ENCODE measurements around the gene RFLNA. TPM values are rescaled to one million over a fixed set of nuclear protein-coding genes. Genes with fewer than 3 reads are reported as not detected.

The RFLNA gene
- total RNA-seq, 1 donor from 2014 or later, result 0.20 TPM

DNA sequence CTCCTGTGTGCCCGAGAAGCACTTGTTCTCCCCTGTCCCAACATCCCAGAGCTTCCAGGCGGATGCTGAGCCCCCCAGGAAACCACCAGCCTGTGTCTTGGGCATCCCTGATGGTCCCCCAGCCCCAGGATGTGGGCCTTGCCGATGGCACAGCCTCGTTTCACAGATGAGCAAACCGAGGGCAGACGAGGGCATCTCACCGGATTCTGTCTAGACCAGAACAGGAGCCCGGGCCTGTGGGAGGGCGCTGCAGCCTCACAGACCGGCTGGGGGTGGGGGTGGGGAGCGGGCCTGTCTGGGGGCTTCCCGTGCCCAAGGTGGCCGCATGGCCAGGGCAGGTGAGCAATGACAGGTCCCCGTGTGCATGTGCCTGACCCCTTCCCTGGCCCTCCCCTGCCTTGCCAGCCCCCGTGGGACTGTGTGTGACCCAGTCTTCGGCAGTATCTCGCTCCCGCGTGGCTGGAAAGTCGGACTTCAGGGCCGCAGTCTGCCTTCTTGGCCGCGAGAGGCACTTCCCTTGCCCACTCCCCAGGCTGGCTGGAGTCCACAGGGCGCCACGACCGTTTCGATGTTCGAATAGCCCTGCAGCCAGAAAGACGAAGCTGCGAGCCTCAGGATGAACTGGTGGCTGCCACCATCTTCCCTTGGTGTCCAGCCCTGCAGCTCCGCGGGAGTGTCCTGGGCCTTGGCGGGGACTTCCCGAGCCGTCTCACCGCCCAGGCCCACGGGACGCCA, 8.9 kb downstream of the RFLNA start:
- no peak for DNase-seq (ENCODE audit: low read depth in 2 of 2)

DNA sequence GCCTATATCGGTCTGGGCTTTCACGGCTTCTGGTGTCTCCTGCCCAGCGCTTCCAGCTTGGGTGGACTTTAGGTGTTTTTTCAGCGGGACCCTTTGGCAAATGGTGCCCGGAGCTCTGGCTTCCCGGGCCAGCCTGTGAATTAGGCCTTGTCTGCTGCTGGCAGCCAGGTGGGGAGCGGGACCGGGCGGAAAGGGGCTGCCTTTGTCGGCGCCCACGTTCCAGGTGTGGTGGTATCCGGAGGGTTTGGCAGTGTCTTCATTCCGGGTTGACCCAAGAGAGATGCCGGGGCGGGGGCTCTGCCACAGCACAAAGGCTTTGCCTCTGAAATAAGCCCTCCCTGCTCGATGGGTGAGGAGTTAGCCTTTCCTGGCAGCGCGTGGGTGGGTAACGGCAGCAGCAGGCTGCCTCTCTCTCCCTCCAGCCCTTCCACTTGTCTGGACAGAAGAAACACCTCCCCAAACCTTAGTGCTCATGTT, 9.5 kb downstream of the RFLNA start:
- no peak for DNase-seq (ENCODE audit: low read depth in 2 of 2)

DNA sequence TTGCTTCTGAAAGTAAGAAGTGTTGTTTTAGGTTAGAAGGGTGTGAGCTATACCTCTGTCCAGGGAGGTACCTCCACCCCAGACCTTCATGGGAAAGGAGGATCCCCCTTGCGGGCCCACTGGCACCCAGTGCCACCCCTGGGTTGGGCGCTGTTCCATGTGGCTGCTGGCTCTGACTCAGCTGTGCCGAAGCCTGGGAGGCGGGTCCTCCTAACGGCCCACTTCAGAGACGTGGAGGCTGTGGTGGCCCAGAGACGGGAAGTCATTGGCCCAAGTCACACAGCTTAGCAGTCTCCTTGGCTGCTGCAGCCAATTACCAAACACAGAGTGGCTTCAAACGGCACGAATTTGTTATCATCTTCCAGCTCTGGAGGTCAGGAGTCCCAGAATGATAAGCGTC, 10.2 kb downstream of the RFLNA start:
- DNase-seq (ENCODE audit: low read depth in 2 of 2), result no peak

DNA sequence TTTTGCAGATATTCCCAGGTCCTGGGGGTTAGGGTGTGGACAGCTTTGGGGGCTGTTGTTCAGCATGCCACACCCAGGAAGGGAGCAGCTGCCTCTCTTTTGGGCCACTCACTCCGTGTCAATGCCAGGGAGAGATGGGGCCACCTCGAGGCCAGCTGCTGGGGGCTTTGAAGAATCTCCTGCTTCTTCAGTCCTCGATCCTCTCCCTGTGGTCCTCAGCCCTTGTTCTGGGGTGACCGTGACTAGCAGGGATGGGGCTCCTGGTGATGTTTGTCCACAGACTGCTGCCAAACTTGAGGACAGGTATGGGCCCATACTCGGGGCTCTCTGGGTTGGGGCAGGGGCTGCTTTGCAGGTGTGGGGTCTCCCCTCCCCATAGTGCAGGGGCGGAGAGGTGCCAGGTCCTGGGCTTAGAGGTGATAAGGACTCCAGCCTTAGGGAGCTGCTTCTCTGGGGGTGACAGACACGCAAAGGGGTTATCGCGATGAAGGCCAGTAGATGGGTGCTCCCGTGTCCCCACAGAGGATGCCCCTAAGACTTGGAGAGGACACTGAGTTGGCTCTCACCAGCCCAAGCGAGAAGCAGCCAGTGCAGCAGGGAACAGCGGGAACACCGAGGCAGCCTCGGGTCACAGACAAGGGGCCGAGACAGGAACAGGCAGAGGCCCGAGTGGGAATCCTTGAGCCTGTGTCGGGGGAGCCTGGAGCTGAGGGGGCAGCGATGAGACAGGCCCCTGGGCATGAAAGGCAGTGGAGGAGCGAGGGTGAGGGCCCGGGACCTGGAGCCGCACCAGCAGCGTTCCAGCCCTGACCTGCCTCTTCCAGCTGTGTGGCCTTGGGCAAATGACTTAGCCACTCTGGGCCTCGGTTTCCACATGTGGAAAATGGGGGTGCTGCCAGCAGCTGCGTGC, 11.1 kb downstream of the RFLNA start:
- DNase-seq (ENCODE audit: low read depth in 2 of 2), result no peak

DNA sequence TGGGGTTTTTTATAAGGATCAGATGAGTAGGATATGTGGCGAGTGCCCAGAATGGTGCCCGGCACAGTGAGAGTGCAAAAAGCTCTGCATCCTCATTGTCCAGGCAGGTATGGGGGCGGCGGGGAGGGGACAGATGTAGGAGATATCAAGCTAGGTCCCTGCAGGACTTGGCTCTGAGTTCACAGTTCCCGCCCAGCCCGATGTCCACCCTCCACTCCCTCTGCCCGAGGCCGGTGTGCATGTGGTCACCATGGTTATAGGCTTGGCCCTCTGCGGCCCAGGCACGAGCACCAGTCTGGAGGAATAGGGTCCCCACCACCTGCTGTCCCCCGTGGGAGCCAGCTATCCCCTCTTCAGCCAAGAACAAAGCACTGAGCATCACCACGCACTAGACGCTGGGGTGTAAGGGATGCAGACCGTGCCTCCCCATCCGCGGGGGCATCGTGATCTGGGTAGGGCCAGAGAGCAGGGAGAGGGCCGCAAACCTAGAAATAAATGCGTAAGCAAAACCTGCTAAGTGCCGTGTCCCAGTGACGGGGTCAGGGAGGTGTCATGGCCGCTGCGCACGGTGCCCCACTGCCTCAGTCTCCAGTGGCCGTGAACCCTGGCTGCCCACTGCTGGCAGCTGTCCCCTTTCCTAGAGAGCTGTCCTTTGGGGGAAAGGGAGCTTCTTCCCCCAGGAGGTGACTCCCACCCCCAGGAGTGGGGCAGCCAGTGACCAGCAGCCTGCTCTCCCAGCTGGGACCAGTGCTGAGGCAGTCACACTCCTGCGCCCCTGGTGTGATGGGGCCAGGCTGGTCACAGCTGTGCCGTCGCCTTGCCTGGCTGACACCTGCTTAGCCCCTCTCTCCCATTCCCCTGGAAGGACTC, 12.0 kb downstream of the RFLNA start:
- no peak for DNase-seq (ENCODE audit: low read depth in 2 of 2)

DNA sequence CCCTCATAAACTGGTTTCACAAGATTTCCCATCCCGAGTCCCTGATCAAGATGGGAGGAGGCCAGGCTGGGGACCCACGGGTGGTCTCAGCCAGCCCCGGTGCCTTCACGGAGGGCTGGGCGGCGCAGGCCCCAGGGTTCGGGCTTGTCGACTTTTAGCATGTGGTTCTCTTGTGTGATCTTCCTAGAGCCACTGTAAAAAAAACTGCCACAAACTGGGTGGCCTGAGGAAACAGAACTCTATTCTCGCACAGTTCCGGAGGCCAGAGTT, 12.6 kb downstream of the RFLNA start:
- no peak for DNase-seq (ENCODE audit: low read depth in 2 of 2)

DNA sequence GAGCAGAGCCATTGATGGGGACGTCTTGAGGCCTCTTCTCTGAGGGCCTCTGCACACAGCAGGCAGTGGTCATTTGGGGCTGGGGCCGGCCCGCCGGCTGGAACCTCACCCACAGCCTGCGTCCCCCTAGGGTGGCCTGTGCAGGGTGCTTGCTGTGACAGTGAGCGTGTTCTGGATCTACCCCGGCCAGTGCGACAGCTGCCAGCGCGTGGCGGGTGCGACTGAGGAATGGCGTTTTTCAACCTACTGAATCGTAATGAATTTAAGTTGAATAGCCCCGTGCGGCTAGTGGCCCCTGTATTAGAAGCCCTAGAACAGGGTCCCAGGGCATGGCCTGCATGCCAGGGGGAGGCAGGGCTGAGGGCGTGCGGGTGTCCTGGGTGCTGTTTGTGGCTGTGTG, 13.8 kb downstream of the RFLNA start:
- DNase-seq (ENCODE audit: low read depth in 2 of 2), result no peak

DNA sequence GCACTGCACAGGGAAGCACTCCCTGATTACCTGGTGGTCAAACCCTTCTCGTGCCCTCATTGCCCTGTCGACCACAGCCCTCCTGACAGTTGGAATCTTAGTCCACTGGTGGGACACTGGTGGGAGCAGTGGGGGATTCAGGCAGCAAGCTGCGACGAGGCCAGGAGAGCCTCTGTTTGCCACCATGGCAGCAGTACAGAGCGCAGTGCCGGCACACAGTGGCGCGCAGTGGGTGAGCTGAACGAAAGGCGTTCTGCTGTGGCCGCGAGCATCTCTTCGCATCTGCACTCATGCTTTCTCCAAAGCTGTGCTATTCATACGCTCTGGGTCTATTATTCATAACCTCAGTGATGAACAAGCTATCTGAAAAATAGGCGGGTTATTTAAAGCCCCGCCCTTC, 14.3 kb downstream of the RFLNA start:
- DNase-seq (ENCODE audit: low read depth in 2 of 2), result no peak

DNA sequence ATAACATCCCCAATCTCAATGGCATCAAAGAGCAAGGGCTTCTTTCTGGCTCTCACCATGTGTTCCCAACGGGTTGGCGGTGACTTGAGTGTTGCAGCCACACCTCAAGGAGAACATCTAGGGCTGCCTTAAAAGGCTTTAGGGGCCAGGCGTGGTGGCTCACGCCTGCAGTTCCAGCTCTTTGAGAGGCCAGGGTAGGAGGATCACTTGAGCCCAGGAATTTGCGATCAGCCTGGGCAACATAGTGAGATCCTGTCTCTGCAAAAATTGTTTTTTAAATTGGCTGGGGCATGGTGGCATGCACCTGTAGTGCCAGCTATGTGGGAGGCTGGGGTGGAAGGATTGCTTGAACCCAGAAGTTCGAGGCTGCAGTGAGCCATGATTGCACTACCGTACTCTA, 14.9 kb downstream of the RFLNA start:
- no peak for DNase-seq (ENCODE audit: low read depth in 2 of 2)

DNA sequence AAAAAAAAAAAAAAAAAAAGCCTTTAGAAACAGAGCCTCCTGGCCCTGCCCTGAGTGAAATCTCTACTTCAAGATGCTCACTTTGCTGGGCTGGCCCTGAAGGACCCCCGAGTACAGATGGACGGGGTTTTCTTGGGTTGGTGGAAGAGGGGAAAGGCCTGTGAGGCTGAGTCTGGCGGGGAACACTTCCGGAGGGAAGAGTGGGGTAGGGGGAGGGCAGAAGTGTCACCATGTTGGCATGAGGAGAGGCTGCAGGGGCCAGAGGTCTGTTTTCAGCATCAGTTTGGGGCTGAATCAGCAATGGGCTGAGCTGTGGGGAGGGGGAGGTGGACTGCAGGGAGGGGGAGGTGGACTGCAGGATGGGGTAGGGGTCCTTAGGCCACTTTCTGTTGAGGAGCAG, 15.3 kb downstream of the RFLNA start:
- DNase-seq (ENCODE audit: low read depth in 2 of 2), result no peak

DNA sequence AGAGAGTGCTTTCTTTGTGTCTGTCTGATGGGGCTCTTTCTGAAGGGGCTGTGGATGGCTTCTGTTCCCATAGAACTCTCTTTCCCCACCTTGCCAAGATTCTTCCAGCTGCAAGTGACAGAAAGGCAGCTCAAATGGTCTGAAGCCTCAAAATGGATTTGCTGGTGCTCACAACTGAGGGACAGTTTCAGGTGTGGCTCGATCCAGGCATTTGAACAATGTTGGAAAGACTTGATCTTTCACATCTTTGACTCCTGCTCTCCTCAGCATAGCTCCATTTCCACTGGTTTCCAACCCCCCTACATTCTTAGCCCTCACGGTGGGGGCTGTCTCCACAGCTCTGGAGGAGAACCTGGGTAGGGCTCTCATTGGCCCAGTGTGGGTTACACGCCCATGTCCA, 15.9 kb downstream of the RFLNA start:
- DNase-seq (ENCODE audit: low read depth in 2 of 2), result no peak

DNA sequence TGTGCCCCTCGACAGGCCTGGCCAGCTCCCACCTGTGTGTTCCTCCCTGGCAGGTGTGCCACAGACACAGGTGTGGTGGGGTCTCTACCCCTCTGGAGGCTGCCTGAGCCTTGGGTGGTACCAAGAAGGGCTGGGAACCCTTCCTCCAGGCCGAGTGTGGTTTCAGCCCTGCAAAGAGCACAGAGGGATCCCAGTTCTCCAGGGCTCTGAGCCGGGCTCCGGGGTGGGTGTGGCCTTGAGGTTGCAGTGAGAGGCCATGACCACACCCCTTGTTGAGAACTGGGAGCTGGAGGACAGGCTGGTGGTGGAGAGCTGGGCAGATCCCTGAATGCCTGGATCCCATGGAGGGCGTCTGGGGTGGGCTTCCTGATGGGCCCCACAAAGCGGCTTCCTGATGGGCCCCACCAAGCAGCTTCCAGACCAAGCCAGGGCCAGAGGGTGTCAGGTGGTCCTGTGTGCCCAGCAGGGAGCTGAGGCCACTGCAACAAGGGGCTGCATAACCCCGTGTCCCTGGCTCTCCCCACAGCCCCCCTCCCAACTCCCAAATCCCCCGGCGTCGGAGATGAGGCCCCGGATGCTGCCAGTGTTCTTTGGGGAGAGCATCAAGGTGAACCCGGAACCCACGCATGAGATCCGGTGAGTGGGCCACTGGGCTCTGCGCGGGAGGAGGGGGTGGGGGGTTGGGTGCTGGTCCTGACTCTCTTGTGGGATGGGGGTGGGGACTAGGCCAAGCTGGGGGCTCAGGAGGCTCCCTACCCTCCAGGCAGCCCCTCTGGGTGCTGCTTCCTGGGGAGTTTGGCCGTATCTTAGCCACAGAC, 16.6 kb downstream of the RFLNA start:
- no peak for DNase-seq (ENCODE audit: low read depth in 2 of 2)

DNA sequence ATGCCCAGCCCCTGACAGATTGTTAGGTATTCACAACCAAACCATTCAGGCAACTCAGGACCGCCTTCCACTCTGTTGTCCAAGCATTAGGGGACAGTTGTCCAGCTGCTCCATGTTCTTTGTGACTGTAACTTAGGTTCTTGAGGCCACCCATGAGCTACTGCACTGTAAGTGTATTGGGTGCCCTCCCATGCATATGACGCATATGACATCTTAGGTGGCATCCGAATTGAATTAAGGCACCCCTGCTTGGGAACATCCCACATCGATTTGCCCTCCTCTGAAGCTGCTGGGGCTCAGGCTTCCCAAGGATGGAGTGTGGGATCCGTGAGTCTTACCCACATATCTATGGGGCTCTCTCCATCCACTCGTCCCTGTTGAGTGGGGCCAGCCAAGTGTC, 17.7 kb downstream of the RFLNA start:
- no peak for DNase-seq (ENCODE audit: low read depth in 2 of 2)

DNA sequence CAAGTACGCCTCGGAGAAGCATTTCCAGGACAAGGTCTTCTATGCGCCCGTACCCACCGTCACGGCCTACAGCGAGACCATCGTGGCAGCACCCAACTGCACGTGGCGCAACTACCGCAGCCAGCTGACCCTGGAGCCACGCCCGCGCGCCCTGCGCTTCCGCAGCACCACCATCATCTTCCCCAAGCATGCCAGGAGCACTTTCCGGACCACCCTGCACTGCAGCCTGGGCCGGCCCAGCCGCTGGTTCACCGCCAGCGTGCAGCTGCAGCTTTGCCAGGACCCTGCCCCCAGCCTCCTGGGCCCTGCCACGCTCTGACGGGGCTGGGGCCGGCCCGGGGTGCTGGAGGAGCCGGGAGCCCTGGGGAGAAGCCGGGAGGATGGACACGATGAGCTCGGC, 19.3 kb downstream of the RFLNA start:
- DNase-seq (ENCODE audit: low read depth in 2 of 2), result no peak

DNA sequence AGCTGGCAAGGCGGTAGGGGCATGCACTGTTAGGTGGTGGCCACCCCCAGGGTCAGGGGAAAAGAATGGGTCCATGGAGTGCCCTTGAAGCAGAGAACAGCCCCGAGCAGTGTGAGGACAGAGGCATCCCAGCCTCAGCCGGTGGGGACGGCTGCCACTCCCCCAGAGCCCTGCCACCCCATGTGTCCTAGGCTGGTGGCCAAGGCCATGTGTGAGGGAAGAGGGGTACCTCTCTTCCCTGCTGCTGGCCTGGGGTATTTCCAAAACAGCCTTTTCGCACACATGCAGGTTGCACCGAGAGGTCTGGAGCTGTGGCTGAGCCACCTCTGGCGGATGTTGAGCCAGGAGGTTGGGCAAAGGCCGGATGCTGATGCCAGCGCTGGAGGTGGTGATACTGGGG, 19.9 kb downstream of the RFLNA start:
- DNase-seq (ENCODE audit: low read depth in 2 of 2), result no peak

DNA sequence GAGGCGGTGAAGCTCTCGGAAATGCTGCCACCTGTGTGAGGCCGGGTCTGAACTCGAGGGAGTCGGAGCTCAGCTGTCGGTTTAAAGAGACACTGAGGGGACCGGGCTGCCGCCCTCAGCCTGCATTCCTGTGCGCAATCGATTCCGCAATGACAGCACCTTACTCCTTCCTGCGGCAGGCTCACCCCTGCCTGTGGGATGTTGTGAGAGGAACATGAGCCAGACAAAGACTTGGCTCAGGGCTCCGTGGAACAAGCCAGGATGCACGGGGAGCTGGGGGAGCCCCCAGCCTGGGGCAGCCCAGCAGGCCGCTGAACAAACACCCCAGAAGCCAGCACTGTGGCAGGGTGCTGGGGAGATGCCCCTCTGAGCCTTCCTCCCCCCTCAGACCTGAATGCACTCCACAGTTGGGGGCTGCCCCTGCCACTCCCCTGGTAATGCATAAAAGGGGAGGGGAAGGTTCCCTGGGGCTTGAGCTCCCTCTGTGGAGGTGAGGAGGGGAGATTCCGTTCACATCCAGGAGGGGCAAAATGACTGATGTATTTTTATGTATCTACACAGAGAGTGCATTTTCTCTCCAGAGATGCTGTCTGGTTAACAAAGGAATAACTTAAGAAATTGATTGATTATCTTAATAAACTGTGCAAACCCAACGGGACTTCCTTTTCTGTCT, 20.6 kb downstream of the RFLNA start:
- no peak for DNase-seq (ENCODE audit: low read depth in 2 of 2)

DNA sequence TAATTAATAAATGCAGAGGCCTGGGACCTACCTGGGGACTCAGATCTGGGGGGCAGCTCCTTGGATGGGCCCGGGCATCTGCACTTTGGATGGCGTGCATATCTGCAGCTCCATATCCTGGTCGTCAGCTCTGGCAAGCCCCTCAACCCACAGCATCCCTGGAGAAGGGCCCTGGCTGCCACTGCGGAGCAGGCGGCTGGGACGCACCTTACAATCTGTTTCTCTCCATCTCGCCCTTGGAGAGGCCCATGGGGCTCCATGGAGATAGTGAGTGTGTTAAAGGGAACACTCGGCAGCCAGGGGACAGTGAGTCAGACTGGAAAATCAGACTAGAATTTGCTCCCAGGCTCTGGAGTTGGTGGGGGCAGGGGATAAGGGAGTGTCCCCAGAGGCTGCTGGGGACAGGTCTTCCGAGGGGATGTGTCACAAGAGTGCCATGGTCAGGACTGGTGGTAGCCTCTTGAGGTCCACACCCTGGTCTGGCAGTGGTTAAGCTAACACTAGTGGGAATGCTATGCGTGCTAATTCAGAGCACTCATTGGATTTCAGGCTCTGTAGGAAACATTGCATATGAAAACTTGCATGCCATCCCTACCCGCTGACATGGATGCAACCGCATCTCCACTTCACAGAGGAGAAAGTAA, 21.5 kb downstream of the RFLNA start:
- DNase-seq (ENCODE audit: low read depth in 2 of 2), result no peak

DNA sequence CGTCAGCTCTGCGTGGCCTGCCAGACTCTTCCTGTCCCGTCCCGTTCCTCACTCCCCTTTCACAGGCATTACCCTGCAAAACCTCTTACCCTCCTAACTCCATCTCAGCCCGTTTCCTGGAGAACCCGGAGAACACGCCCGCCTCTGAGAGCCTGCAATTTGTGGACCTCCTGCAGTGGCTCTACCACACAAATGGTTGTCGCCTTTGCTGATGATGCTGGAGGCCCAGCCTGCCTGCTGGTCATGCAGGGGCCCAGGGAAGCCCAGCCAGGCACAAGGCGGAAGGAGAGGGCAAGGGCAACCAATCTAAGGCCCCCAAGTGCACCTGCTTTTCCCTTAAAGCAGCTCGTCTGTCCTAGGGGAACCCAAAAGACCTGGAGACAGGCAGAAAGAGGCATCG, 22.5 kb downstream of the RFLNA start:
- DNase-seq (ENCODE audit: low read depth in 2 of 2), result no peak

DNA sequence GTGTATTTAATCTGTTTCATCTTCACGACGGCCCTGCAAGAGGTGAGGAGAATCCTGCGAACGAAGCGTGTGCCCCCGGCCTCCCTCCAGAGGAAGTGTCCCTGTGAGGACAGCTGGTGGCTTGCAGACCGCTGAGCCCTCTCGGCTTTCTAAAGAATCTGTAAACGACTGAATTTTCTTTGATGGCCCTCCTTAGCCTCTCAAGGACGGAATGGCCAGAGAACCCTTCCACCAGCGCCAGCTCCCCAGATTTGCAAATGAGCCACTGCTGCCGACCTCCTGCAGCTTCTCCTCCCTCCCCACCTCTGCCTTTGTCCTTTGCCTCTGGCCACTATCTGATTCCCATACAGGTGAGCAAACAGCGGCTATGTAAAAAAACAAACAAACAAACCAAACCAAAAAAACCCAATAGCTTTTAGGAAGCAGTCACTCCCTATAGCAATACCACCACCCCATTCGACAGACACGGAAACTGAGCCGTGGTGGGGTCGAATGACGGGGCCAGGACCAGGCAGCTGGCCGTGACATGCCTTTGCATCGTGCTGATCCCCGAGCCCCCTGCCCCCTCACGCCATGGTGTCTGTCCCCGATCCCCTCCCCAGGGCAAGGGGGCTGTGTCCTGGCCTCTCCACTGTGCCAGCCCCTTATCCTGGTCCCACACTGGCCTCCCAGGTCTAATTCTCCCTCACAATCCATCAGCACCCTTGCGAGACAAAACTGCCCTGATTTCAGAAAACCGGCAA, 23.6 kb downstream of the RFLNA start:
- no peak for DNase-seq (ENCODE audit: low read depth in 2 of 2)
